HG03025 (cell line): Measurements from ENCODE around the gene SUGCT.

Source experiments
- ATAC-seq: cut with Tn5 transposase; IDR thresholded peaks from one replicate; pipeline ENCODE4 v1.9.1; 2021; ENCODE audit warnings: mild to moderate bottlenecking, moderate library complexity; ENCODE audit not compliant: unreplicated experiment, low FRiP score

SUGCT gene

DNA sequence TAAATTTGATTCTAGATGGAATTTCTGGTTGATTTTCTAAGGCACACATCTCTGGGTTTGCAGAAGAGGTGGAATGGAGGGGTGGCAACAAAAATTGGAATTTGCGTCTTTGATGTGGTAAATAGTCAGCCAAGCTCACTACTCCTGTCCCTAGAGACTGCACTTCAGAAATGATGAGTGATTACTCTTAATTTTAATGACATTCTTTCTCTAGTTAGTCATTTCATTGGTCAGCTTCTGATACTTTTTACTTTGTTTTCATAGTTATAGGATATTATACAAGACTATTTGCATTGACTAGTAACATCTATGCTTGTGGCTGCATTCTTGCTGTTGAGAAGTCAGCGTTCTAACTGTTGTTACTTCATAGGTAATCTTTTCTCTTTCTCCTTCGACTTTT, 658.3 kb downstream of the SUGCT start:
- no peak for ATAC-seq

DNA sequence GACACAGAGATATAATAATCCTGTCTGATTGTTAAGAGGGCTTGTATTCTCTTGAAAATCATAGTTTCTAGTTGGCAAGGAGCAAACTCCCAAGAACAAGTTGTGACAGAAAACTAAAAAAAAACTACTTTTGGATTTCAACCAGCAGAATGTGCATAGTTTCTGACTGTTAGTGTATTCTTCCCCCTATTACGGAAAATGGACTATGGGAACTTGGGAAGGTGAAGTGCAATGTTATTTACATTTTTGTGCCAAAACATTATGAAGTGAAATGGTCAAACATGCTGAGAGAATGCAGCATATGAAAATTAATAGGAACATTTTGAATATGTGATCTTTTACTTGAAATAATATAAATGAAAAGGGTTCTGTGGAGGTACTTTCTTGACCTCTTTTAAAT, 660.8 kb downstream of the SUGCT start:
- ATAC-seq = no peak

DNA sequence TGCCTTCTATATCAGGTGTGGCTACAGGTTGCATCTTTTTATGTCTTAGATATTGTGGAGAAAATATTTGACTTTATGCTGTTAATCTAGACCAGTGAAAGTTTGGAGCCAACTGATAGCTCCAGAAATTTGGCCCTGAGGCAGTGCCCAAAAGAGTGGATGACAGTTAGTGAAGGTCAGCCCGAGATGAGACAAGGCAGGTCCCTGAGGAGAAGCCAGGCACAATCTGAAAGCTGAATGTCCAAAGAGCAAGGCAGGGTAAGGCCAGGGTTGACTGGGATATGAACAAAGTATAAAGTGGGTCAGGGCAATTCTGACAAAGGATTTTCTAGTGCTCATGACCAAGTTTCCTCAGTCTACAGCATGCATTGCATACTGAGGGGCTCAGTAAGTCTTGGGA, 661.9 kb downstream of the SUGCT start:
- no peak for ATAC-seq

DNA sequence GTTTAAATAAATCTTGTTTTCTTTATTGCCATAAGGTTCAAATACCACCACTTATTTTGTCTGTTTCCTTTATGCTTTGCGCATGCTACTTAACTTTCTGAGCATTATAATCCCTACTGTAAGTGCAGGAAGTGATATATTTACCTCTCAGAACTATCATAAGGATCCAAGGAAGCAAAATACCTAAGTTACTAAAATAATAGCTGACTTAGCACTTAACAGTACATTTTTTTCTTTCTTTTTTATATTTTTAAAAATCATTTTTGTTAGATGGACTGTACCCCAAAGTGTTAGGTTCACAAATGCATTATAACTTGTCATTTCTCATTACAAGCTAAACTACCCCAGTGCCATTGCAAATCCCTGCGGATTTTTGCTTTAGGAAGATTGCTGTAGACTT, 663.8 kb downstream of the SUGCT start:
- no peak for ATAC-seq

DNA sequence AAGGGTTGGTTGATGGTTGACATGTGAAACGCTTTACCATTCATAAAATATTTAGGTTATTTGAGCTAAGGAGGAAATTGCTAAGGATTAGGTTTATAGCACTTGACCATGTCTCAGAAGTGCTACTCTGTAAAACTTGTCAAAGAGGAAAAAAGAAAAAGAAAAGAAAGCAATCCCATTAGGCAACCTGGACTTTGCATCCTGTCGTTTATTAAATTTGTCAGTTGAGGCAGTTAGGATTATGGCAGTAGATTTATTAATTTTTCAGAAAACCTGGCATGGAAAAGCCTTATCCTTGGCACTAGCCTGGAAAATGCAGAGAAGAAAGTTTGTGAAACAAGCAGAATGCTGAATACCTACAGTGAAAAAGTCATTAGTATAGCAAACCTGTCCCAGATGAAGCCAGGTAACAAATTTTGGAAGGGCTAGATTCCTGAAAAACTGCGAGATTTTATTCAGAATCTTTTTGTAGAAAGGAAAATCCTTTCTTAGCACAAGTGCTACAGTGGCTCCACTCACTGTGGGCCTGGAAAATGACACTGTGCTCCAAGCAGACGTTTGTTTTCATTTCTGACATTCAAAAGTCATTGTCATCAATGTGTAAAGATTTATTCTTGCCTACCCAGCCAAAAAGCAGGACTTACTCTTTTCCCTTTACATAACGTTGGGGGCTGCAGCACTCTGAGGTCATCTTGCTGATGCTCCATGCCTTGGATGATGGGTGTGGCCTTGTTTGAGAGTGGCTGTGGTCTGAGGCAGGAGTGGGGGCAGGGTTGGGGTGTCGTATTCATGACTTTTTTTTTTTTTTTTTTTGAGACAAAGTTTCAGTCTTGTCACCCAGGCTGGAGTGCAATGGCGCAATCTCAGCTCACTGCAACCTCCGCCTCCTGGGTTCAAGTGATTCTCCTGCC, 664.9 kb downstream of the SUGCT start:
- ATAC-seq = no peak

DNA sequence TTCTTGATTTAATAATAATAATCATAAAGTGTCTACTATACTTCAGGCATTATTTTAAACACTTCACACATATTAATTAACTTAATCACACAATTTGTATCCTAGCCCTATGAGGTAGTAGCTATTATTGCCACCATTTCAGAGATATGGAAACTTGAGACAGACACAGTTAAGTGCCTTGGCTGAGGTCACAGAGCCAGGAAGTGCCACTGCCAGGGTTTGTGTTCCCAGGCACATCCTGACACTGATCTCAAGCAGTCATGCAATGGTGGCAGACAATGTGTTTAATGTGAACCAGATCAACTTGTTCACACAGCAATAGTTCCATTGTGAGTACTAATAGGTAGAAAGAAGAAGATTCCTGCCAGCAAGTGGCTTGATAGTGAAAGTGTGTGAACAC, 666.0 kb downstream of the SUGCT start:
- no peak for ATAC-seq

DNA sequence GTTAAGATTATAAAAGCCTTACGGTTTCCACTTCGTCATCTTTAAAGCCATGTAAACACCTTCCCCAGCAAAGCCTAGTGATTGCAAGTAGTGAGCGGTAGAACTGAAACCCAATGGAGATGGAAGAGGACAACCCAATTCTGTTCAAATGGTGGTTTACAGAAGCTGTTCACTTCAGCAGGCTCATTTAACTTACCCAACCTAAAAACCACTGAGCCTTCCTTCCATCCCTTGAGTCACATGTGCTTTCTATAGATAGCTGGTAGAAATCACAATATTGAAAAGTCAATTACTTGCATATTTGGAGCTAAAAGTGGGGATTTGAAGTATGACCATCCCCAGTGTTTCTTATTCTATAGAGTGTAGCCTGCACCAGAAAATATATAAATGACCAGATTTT, 667.7 kb downstream of the SUGCT start:
- no peak for ATAC-seq

DNA sequence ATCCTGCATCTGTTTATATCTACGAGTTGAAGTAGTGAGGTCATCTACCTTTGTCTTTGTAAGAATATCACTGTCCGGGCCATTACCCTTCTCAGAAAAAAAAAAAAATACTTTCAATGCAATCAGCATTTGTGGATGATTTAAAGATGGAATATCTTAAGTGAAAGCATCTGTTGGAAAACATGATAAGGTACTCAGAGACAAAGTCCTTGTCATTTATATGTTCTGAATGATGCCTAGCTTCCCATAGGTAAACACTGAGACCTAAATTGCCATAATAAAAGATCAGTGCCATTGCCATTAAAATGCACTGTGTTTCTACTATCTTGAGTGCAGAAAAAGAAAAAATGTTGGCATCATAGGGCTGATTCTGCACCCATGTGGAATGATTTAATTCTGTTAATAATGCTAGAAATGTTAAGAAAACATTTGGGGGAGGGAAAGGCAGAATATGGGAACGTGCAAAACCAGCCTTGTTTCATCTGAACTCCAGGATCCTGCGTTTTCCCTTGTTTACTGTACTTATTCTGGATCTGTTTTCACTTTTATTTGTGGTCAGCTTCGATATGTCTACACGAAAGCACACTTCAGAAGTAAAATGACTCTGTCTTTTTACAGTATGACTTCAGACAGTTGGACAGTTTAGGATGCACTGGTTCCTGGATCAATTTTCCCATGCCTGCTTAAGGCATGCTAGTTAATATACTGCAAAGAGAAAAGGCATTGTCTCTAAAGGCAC, 669.8 kb downstream of the SUGCT start:
- ATAC-seq = no peak

DNA sequence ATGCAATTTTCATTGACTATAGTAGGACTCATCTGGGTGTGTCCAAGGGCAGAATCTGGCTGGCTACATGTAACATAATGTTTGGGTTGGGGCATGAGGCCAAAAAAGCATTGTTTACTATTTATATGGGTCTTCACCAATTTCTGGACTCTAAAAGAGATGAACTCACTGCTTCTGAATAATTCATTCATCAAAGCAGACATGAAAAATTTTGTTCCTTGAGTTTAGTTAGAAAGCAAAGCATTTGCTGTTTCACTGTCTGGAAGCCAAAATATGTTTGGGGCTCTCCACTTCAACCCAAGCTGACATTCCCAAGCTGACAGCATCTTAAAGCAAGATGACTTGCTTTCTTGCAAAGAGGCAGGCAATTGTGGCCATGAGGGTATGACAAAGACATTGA, 670.6 kb downstream of the SUGCT start:
- no peak for ATAC-seq

DNA sequence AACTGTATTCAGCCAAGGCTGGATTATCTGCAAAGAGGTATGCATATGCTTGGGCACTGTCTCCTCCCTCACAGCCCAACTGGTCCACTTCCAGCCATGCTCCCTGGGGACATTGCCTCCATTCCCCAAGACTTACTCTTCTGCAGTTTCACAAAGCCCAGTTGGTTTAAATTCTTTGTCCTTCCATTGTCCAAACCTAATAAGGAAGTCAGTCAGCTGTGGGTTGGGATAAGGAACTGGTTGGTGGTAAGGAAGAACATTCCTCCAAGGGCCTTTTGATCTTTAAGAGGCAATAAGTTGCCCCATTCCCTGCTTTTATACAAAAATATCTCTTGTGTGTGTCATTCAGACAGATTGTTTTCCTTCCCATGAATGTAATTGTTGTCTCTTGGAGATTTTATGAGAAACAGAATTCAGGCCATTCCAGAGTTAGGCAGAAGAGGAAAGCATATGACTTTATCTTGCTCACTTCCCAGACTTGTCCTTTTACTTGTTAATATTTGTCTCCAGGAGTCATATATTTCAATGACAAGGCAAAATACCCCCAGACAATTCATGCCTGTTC, 673.7 kb downstream of the SUGCT start:
- ATAC-seq = no peak

DNA sequence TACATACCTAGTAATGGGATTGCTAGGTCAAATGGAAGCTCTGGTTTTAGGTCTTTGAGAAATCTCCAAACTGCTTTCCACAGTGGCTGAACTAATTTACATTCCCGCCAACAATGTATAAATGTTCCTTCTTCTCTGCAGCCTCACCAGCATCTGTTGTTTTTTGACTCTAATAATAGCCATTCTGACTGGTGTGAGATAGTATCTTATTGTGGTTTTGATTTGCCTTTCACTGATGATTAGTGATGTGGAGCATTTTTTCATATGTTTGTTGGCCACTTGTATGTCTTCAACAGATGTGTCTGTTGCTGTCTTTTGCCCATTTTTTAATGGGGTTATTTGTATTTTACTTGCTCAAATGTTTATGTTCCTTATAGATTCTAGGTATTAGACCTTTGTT, 675.5 kb downstream of the SUGCT start:
- no peak for ATAC-seq

DNA sequence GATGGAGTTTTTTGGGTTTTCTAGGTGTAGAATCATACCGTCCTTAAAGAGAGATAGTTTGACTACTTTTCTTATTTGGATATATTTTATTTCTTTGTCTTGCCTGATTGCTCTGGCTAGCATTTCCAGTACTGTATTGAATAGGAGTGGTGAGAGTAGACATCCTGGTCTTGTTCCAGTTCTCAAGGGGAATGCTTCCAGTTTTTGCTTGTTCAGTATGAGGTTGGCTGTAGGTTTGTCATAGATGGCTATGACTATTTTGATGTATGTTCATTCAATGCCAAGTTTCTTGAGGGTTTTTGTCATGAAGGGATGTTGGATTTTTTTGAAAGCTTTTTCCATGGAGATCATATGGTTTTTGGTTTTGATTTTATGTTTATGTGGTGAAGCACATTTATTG, 676.9 kb downstream of the SUGCT start:
- ATAC-seq = no peak

DNA sequence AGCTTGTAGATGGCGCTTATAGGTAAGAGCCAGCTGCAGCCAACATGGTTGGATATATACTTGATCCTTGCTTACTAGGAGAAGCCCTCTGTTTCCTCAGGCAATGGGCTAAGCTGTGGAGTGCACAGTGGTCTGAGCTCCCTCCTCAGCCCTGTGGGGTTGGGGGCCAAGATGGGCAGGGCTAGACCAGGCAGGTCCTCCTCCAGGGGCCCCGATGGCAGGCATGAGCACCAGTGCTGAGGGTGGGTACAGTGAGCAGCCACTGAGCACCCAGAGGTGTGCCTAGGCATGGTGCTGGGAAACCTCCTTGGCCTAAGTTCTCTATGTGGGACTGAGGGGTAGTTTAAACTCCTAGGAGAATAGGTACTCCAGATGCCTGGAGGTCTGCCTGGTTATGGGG, 680.2 kb downstream of the SUGCT start:
- ATAC-seq = no peak

DNA sequence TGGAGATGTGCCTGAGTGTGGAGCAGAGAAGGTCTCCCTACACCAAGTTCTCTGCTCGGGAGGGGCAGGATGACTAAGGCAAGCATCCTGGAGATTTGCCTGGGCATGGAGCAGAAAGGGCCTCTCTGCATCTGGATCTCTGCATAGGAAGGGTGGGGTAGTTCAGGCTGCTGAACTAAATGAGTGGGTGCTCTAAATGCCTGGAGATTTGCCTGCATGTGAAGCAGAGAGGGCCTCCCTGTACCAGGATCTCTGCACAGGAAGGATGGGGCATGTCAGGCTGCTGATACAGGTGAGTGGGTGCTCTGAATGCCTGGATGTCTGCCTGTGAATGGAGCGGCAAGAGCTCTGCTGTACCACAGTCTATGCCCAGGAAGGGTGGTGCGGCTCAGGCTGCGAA, 680.7 kb downstream of the SUGCT start:
- no peak for ATAC-seq

DNA sequence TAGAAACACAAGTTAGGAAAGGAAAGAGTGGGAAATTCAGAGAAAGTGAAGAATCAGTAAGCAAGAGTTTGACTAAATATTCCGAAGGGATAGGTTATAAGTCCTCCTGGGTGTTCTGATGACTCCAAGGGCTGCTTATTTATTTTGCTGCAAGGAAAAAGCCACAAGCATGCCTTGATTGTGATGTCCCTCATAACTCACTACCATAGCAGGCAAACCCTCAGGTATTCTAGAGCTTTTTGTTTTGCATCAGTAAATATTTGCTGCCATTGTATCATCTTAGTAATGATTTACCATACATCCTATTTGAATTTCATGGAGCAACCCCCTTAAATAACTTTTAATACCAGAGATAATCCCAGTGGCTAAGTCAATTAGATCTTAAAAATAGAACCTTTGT, 688.1 kb downstream of the SUGCT start:
- ATAC-seq = no peak

DNA sequence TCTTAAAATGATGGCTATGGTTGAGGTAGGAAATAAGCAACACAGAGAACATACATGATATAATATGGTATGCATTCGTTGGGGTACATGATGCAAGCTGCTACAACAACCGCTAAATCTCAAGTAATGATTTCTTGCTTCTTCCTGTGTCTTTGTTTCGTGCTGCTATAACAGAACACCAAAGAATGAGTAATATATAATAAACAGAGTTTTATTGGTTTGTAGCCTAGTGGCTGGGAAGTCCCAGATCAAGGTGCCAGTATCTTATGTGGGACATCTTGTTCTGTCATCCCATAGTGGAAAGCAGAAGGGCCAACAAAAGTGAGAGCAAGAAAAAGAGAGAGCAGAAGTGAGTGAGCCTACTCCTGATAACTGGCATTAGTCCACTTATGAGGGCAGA, 689.7 kb downstream of the SUGCT start:
- no peak for ATAC-seq

DNA sequence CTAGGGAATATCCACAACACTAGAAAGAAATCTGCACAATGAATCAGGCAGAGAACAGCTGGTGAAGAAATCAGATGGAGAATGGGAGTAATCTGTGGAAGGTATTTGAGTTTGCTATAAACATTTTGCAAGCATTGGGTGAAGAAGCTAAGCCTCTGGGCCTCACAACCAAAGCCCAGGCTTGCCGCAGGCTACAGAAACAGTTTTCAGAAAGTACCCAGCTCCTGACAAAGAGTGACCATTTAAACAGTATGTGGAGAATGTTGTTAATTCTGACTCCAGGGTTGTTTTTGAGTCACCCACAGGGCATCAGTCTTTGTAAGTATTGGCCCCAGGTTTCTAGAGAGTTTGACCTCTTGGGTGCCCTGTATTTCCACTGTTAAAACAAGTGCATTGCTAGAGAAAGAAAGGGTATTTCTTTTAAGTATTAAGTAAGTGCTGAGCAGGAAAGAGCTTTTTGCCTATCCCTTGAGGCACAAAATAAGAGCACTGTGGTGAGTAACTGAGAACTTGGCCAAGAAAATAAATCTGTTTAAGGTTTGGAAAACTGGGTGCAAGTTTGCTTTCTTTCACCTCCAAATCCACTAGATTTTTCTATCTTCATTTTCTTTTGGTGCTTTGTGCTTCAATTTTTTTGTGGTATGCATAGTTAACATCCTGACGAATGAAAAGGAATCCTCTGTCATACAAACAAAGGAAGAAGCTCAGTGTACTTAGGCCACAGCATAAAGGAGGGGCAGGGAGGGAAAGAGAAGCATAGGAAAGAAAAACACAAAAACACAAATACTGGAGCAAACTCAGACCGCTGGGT, 691.8 kb downstream of the SUGCT start:
- ATAC-seq = no peak

DNA sequence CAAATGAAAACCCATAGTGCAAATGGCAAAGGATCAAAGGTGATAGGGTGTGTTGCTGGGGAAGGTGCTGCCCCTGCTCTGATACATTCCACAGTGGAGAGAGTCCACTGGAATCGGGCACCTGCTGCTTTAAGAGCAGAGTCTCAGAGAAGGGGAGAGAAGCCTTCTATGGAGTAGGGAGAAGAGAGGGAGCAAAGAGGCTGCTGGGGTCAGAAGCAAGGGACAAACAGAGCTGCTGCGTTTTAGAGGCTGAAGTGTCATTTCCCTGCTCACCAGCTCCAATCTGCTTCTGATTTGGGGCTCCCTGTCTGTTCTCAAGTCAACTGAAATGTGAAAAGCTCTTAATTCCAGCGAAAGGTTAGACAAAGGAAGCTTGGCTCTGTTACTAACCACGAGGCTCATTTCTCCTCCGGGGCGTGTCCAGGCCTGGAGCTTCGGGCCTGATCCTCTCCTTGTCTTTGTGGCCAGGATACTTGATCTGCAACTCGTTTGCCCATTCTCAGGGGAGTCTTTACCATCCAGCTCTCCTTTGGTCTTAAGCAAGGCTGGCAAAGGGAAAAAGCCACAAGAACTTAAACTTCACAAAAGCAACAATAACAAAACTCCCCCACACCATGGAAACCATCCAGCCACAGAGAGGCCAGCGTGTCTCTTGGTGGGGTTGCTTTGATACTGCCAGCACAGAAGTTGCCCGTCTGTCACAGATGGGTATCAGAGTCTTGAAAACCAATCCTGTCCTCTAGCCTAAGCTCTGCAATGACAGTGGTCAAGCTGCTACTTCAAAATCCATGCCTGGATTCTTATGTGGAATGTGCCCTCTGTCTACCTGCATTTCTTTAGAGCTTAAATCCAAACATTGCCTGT, 692.6 kb downstream of the SUGCT start:
- no peak for ATAC-seq

DNA sequence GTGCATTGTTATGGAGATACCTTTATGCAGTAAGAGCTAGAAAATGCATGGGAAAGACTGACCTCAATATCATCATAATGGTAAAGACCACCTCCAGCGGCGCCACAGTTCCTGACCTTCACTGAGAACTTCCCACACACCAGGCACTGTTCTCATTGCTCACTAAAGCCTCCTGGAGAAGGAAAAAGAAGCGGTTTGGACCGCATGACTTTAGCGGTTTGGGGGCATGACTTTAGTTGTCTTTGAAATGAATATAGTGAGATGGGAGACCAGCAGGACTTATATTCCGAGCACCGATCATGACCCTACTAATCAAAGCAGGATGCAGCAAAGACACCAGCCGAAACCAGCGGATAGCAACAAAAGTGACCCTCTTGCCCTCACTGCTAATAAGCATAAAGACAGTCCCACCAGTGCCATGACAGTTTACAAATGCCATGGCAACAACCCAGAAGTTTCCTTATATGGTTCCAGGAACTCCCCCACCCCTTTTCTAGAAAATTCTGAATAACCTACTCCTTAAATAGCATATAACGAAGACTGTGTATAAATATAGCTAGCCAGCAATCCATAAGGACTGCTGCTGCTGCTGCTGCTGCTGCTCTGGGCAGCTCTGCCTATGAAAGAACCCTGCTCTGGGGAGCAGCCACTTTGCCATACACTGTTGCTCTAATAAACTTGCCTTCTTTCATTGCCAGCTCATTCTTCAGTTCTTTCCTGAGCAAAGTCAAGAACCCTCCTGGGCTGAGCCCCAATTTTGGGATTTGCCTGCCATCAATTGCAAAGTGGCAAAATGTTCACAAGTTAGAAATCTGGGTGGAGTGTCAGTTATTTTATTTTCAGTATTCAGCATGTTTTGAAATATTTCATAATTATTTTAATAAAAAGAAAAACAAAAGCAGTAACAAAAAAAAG, 694.1 kb downstream of the SUGCT start:
- ATAC-seq = no peak
